Activated CD8-positive, alpha-beta T cell treated with anti-CD3 and anti-CD28 coated beads, Interleukin-2, amount 10 ng/mL, durations not matched to agents 7 days and 5 days (primary cell): ENCODE results near the gene YY1AP1. TPM values are rescaled to one million over a fixed set of nuclear protein-coding genes. Genes with fewer than 3 reads are reported as not detected.

Experiments used
- total RNA-seq, 2 experiments: library from RNA; stranded (reverse); gene quantifications; one replicate each; pipeline ENCODE4 v1.2.3, GENCODE V29; 2021

YY1AP1 gene
- total RNA-seq, 2 experiments from 2014 or later = 63.8 to 68.9 TPM

Other genes with a start within 250 kb of the YY1AP1 start
- gene ASH1L, start 126.0 kb downstream of the YY1AP1 start, total RNA-seq = 10 to 100 TPM; 37.7 to 41.1 TPM
- gene MSTO1, start 78.6 kb downstream of the YY1AP1 start, total RNA-seq = 10 to 100 TPM; 61.2 to 61.6 TPM
- gene DAP3, start 317 bp upstream of the YY1AP1 start, total RNA-seq = 100 to 1,000 TPM; 120 to 135 TPM
- 10 to 100 TPM; 64.8 to 70.3 TPM for gene GON4L, start 168.4 kb upstream of the YY1AP1 start, total RNA-seq
- 10 to 100 TPM; 11.9 to 12.2 TPM for gene SYT11, start 170.8 kb upstream of the YY1AP1 start, total RNA-seq
- 10 to 100 TPM; 26.0 to 26.4 TPM for gene RIT1, start 222.6 kb upstream of the YY1AP1 start, total RNA-seq
- 10 to 100 TPM; 64.5 to 68.9 TPM for gene KHDC4, start 245.6 kb upstream of the YY1AP1 start, total RNA-seq